Hindlimb muscle (tissue), 1 donor: ENCODE measurements around the gene TRPM4. TPM values are rescaled to one million over a fixed set of nuclear protein-coding genes. Genes with fewer than 3 reads are reported as not detected.
"Not testable (repeated sequence)": the region's sequence is repeated elsewhere in the genome, so short reads cannot be mapped to it uniquely, and the experiment has no call there.

Experiments used
- DNase-seq: peaks from one replicate; pipeline ENCODE4 v3.0.0-alpha.2; 2013
- polyA plus RNA-seq: library from polyadenylated mRNA; unstranded; fragments of 120-200 nt; gene quantifications from one replicate; pipeline ENCODE4 v1.2.1, GENCODE V29; 2013; ENCODE audit not compliant: insufficient read length

Gene TRPM4
- polyA plus RNA-seq, 1 donor = 49.4 TPM

DNA sequence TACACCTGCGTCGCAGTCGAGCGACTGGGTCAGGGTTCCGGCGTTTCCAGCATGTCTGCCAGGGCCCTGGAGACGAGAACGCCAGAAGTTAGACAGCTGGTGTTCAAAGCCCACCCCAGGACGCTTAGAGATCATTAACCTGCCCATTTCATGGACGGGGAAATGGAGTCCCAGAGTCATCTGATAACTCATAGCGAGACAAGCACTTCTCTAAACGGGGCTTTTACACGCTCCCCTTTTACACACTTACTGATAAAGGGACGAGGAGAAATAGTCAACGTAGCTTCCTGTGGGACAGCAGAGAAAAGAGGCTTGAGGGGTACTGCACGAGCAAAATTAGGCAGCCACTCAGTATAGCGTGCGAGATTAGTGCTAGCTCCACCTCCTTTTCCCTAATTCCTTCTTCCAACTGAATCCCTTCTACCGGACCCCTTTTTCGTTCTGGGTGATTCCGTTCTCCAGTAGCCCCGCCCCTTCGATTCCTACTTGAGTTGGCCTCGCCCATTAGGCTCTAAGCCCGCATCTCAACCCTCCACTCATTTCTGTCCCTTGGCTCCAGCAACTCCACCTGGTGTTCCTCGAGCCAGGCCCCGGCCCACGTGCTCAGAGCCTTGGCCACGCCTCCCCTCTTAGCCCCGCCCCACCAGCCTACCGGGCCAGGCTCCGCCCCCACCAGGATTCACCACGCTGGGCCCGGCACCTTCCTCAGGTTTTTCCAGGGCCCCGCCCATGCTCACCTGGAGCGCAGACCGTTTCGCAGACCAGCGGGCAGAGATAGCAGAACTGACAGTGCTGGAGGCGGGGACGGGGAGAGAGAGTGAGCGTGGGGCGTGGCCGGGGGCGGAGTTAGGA, 6.1 kb upstream of the TRPM4 start:
- DNase-seq = no peak

- no peak for DNase-seq
Measured at GRCh38 chr19:49152119-49152550, 5.5 kb upstream of the TRPM4 start.

- no peak for DNase-seq
Measured at GRCh38 chr19:49153167-49153809, 4.3 kb upstream of the TRPM4 start.

DNA sequence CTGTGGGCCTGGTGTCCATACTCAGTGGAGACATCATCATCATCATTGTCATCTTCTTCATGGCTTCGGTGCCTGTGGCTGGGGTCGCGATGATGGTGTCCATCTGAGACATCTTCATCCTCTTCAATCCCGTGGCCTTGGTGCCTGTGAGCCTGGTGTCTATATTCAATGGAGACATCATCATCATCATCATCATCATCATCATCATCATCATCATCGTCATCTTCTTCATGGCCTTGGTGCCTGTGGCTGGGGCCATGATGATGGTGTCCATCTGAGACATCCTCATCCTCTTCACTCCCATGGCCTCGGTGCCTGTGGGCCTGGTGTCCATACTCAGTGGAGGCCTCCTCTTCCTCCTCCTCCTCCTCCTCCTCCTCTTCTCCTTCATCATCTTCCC, 3.3 kb upstream of the TRPM4 start:
- DNase-seq = no peak

DNA sequence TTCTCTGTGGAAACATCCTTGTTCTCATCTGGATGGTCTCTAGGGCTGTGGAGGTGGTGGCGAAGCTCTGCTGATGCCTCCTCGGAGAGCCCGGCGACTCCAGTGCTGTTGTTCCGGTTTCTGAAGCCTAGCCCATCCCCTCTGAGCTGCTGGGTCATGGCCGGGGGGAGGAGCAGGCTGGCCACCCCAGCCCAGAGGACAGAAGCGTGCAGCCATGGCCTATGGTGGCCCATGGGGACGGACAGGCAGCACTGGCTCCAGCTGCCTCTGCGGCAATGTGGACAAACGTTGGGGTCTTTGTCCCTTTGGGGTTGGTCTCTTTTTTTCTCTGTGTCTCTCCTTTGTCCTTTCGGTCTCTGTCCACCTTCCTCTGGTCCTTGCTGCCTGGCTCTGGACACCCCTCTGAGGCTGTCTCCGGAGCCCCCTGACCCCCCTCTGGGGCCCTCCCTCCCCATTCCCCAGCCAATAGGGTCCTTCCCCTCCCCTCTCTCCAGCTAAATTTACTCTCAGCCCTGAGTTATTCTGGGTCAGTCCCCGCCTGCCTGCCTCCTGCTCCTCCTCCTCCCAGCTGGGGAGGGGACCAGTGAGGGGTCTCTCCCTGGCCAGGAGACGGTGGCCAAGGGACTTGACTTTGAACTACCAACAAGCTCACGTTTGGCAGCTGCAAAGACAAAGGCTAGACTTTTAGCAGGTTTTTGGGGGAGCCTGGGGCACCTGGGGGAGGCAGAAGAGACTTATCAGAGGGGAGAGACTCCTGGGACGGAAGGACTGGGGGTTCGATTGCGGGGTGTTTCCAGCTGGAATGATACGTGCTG, 2.4 kb upstream of the TRPM4 start, which contains the start of gene HRC:
Gene HRC (minus strand): TSS at position 392 of the 815 bp plus-strand sequence. CDS start 159 bp downstream, at position 233.
- no peak for DNase-seq

DNA sequence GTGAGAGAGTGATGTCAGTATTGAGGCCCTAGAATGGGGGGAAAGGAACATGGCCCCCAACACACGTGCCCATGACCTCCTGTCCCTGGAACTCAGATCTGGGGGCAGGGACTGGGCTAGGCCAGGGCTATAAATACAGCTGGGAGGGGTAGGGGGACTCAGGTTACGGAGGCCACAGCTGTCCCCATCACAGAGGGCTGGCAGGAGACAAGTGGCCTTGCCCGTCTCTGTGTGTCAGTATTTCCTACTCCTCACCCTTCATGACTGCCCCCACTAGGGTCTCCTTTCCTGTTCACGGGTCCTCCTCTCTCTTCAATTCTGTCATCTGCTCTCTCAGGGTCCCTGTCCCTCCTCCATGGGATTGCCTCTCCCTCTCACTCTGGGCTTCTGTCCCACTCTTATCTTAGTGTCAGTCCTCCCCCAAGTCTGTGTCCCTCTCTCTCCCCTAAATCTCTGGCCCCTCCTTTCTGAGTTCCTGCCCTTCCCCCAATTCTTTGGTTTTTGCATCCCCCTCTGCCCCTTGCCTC, 1.7 kb upstream of the TRPM4 start:
- DNase-seq = no peak

- DNase-seq = no peak
Measured at GRCh38 chr19:49160450-49161189, 3.0 kb downstream of the TRPM4 start.

DNA sequence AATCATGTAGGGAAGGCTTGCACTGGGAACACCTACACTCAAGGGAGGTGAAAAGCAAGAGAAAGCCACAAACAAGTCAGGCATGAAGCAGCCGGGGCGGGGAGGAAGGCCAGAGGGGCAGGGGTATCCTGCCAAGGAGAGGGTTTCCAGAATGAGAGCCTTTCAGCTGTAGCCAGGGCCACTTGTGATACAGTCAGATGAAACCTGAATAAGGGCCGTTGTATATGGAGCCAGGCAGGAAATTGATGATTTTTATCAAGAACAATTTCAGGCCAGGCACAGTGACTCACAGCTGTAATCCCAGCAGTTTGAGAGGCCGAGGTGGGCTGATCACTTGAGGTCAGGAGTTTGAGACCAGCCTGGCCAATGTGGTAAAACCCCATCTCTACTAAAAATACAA, 4.4 kb downstream of the TRPM4 start:
- DNase-seq = no peak

- no peak for DNase-seq
Measured at GRCh38 chr19:49165111-49165750, 7.6 kb downstream of the TRPM4 start.

DNA sequence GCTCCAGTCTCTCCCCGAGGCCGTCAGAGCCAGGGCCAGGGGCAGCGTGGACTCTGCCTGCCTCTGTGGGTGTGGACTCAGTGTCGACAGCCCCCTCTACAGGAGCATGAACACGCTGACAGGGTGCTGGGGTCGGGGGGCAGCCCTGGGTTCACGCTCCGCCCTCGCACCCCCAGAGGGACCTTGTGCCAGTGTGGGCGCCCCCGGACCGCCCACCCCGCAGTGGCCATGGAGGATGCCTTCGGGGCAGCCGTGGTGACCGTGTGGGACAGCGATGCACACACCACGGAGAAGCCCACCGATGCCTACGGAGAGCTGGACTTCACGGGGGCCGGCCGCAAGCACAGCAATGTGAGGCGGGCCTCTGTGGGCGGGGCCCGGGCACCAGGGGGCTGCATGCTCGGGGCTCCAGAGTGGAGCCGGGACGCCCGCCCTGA, 8.3 kb downstream of the TRPM4 start:
- DNase-seq = no peak

GRCh38 chr19:49167857-49168409, 10.3 kb downstream of the TRPM4 start:
- DNase-seq = no peak

DNA sequence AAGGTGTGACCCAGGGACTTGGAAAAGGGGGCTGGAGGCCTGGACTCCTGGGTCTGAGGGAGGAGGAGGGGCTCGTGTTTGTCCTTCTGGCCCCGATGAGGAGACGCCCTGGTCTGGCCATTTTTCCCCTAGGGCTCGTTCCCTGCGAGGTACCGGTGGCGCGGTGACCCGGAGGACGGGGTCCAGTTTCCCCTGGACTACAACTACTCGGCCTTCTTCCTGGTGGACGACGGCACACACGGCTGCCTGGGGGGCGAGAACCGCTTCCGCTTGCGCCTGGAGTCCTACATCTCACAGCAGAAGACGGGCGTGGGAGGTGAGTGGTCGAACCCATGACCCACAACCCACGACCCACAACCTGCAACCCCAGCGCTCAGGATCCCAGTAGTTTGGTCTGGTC, 10.8 kb downstream of the TRPM4 start:
- no peak for DNase-seq

DNA sequence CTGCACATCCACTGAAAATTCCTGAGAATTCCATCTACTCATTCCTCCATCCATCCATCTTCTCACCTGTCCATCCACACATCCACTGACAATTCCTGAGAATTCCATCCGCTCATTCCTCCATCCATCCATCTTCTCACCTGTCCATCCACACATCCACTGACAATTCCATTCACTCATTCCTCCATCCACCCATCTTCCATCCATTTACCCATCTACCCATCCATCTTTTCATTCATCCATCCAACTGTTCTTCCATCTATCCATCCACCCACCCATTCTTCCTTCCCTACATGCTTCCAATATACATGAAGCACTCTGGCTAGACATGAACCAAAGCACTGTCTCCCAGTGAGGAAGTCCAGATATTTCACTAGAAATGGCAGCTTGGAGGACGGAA, 15.6 kb downstream of the TRPM4 start:
- no peak for DNase-seq

DNA sequence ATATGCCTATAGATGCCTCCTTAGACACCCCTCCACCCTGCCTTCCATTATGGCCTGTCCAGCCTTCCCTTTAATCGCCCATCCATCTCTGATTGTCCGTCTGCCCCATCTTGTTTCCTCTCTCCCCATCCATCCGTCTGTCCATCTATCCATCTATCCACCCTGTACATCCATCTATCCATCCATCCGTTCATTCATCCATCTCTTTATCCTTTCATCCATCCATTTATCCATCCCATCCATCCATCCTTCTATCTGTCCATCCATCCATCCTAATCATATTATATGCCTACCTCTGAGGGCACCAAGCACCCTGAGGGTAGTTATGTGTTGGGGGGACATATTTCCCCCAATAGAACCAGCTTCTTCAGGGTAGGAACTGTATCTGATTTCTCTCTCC, 23.1 kb downstream of the TRPM4 start:
- no peak for DNase-seq

- DNase-seq = not testable (repeated sequence)
Measured at GRCh38 chr19:49182010-49182847, 24.6 kb downstream of the TRPM4 start.

GRCh38 chr19:49182848-49183375, 25.3 kb downstream of the TRPM4 start:
- no peak for DNase-seq

DNA sequence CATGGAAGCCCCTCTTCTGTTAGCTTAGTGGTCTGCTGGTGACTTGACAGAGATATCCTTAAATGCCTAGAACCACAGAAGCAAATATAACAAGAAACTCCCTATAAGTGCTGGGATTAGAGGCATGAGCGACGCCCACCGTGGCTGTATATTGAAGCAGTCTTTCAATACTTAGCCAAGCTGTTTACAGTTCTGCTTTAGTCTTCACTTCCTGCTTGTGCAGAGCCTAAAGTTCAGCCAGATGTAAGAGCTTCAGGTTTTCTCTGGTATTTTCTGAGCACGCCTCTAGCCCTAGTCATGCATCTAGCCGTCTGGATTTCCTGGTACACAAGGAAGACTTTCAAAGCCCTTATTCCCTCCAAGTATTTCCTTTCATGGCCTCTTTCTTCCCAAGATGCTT, 28.5 kb downstream of the TRPM4 start:
- no peak for DNase-seq

DNA sequence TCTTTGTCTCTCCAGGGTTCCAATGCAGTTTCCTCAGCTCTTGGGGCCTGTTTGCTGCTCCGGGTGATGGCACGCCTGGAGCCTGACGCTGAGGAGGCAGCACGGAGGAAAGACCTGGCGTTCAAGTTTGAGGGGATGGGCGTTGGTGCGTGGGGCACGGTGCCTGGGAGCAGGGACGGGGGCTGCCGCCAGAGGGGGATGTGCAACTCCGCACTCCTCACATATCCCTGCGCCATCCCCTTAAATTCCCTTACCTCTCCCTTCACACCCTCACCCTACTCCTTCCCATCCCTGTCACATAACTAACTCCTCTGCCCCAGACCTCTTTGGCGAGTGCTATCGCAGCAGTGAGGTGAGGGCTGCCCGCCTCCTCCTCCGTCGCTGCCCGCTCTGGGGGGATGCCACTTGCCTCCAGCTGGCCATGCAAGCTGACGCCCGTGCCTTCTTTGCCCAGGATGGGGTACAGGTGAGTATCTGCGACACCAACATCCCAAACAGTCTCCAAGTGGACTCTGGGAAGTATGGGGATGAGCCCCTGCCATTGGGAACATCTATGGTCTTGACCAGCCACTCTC, 31.1 kb downstream of the TRPM4 start:
- DNase-seq = no peak

GRCh38 chr19:49189259-49189658, 31.7 kb downstream of the TRPM4 start:
- no peak for DNase-seq

- DNase-seq = no peak
Measured at GRCh38 chr19:49190781-49191180, 33.2 kb downstream of the TRPM4 start.
